ENCODE measurements around the gene RYR2.

DNA sequence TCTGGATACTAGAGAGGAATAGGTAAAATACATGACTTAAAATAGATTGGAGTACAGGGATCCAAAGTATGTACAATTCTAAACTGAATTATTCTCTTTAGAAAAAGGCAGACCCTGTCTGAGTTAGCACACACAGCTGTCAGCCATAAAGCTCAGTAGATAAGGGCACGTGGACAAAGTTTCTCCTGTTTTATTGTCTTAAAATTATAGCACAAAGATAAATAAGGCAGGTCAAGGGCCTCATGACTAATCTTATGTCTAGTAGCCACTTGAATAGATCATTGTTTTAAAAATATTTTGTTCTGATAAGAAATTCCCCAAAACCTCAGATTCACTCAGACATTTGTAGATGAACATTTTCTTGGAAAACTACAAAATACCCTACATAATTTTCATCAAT lies 643.6 kb downstream of the RYR2 start:
- TF ChIP-seq, protein P1, sequence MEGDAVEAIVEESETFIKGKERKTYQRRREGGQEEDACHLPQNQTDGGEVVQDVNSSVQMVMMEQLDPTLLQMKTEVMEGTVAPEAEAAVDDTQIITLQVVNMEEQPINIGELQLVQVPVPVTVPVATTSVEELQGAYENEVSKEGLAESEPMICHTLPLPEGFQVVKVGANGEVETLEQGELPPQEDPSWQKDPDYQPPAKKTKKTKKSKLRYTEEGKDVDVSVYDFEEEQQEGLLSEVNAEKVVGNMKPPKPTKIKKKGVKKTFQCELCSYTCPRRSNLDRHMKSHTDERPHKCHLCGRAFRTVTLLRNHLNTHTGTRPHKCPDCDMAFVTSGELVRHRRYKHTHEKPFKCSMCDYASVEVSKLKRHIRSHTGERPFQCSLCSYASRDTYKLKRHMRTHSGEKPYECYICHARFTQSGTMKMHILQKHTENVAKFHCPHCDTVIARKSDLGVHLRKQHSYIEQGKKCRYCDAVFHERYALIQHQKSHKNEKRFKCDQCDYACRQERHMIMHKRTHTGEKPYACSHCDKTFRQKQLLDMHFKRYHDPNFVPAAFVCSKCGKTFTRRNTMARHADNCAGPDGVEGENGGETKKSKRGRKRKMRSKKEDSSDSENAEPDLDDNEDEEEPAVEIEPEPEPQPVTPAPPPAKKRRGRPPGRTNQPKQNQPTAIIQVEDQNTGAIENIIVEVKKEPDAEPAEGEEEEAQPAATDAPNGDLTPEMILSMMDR (IDR thresholded peaks at IDR 0.05) = no peak
- TF ChIP-seq EP300 (IDR thresholded peaks at IDR 0.05) (no peak), POLR2A (IDR thresholded peaks at IDR 0.05) (no peak)

Measured in tibial nerve (tissue), 4 donors.